ENCODE results near the gene ZBP1.

The ZBP1 gene

GRCh38 chr20:57622579-57623381, 2.6 kb upstream of the ZBP1 start:
- Histone ChIP-seq H3K9ac (ENCODE audit: low read length) (no peak overlapping the region), H3K14ac (ENCODE audit: low read length in 2 of 2) (no peak overlapping the region), H2AK5ac (ENCODE audit: low read length, severe bottlenecking) (no peak overlapping the region), H3K18ac (ENCODE audit: low read depth in 1 of 2, low read length in 2 of 2) (no peak overlapping the region), H3K4me2 (ENCODE audit: low read length, poor library complexity, severe bottlenecking) (no peak overlapping the region), H3K4me1 (ENCODE audit: control insufficient read depth, insufficient read depth, low read depth, low read length) (peaks cover 2% of the 10 kb centered on the region), H3K9me3 (ENCODE audit: control insufficient read depth, low read length) (peaks cover 5% of the 10 kb centered on the region), H3K36me3 (ENCODE audit: control insufficient read depth in 1 of 2, insufficient read depth in 2 of 2, low read depth in 1 of 2, low read length in 2 of 2) (no peaks in the 10 kb centered on the region), H2BK120ac (ENCODE audit: low read depth, low read length) (no peak overlapping the region), H3K23ac (ENCODE audit: low read length in 2 of 2) (no peak overlapping the region), H3K79me1 (replicated peaks; ENCODE audit: low read length, poor library complexity, severe bottlenecking) (no peaks in the 10 kb centered on the region), H3K4me3 (ENCODE audit: insufficient read depth in 1 of 2, low read depth in 1 of 2, low read length in 2 of 2) (peak overlapping the region in 1 of 2 experiments; percentile 21), H2BK5ac (ENCODE audit: low read depth, low read length, poor library complexity, severe bottlenecking) (no peak overlapping the region), H4K91ac (ENCODE audit: low read length) (no peak overlapping the region), H4K8ac (ENCODE audit: low read length) (no peak overlapping the region), H2BK15ac (ENCODE audit: low read depth, poor library complexity, severe bottlenecking) (no peak overlapping the region), H2BK12ac (ENCODE audit: low read length in 2 of 2) (no peak overlapping the region), H3K4ac (ENCODE audit: low read depth in 1 of 2, low read length in 2 of 2) (no peak overlapping the region), H3K27ac (ENCODE audit: low read length, poor library complexity, severe bottlenecking) (no peak overlapping the region), H2AFZ (ENCODE audit: low read depth, low read length) (no peak overlapping the region), H3K27me3 (ENCODE audit: control insufficient read depth in 1 of 2, insufficient read depth in 1 of 2, low read length in 2 of 2) (peaks cover 15 to 53% of the 10 kb centered on the region in 2 experiments)
- no peak for DNase-seq
- WGBS, result 69% methylated on average over 13 of the region's 14 CpGs

GRCh38 chr20:57622201-57622570, 2.0 kb upstream of the ZBP1 start:
- 84% methylated on average over 6 of the region's 7 CpGs for WGBS

GRCh38 chr20:57621421-57622200, 1.4 kb upstream of the ZBP1 start:
- no peak for DNase-seq

More at GRCh38 chr20:57622201-57622570, 2.0 kb upstream of the ZBP1 start:
- Histone ChIP-seq H3K18ac (ENCODE audit: low read depth in 1 of 2, low read length in 2 of 2) (no peak overlapping the region), H3K27ac (ENCODE audit: low read length, poor library complexity, severe bottlenecking) (no peak overlapping the region), H3K36me3 (ENCODE audit: control insufficient read depth in 1 of 2, insufficient read depth in 2 of 2, low read depth in 1 of 2, low read length in 2 of 2) (no peaks in the 10 kb centered on the region), H3K14ac (ENCODE audit: low read length in 2 of 2) (no peak overlapping the region), H3K4me3 (ENCODE audit: insufficient read depth in 1 of 2, low read depth in 1 of 2, low read length in 2 of 2) (no peak overlapping the region), H2AFZ (ENCODE audit: low read depth, low read length) (no peak overlapping the region), H2BK12ac (ENCODE audit: low read length in 2 of 2) (no peak overlapping the region), H3K4me2 (ENCODE audit: low read length, poor library complexity, severe bottlenecking) (no peak overlapping the region), H3K23ac (ENCODE audit: low read length in 2 of 2) (no peak overlapping the region), H3K27me3 (ENCODE audit: control insufficient read depth in 1 of 2, insufficient read depth in 1 of 2, low read length in 2 of 2) (peaks cover 15 to 58% of the 10 kb centered on the region in 2 experiments), H3K9me3 (ENCODE audit: control insufficient read depth, low read length) (peaks cover 5% of the 10 kb centered on the region), H4K8ac (ENCODE audit: low read length) (no peak overlapping the region), H2BK120ac (ENCODE audit: low read depth, low read length) (no peak overlapping the region), H3K79me1 (replicated peaks; ENCODE audit: low read length, poor library complexity, severe bottlenecking) (no peaks in the 10 kb centered on the region), H4K91ac (ENCODE audit: low read length) (no peak overlapping the region), H2BK5ac (ENCODE audit: low read depth, low read length, poor library complexity, severe bottlenecking) (no peak overlapping the region), H3K4me1 (ENCODE audit: control insufficient read depth, insufficient read depth, low read depth, low read length) (peaks cover 2% of the 10 kb centered on the region), H3K9ac (ENCODE audit: low read length) (no peak overlapping the region), H2AK5ac (ENCODE audit: low read length, severe bottlenecking) (no peak overlapping the region), H2BK15ac (ENCODE audit: low read depth, poor library complexity, severe bottlenecking) (no peak overlapping the region), H3K4ac (ENCODE audit: low read depth in 1 of 2, low read length in 2 of 2) (no peak overlapping the region)
- no peak for DNase-seq

GRCh38 chr20:57620999-57621398, 773 bp upstream of the ZBP1 start:
- Histone ChIP-seq H3K23ac (ENCODE audit: low read length in 2 of 2) (no peak overlapping the region), H2AK5ac (ENCODE audit: low read length, severe bottlenecking) (no peak overlapping the region), H2AFZ (ENCODE audit: low read depth, low read length) (no peak overlapping the region), H3K4me2 (ENCODE audit: low read length, poor library complexity, severe bottlenecking) (no peak overlapping the region), H4K8ac (ENCODE audit: low read length) (no peak overlapping the region), H3K27me3 (ENCODE audit: control insufficient read depth in 1 of 2, insufficient read depth in 1 of 2, low read length in 2 of 2) (peaks cover 15 to 69% of the 10 kb centered on the region in 2 experiments), H3K36me3 (ENCODE audit: control insufficient read depth in 1 of 2, insufficient read depth in 2 of 2, low read depth in 1 of 2, low read length in 2 of 2) (no peaks in the 10 kb centered on the region), H2BK12ac (ENCODE audit: low read length in 2 of 2) (no peak overlapping the region), H2BK120ac (ENCODE audit: low read depth, low read length) (no peak overlapping the region), H2BK15ac (ENCODE audit: low read depth, poor library complexity, severe bottlenecking) (no peak overlapping the region), H4K91ac (ENCODE audit: low read length) (no peak overlapping the region), H3K9ac (ENCODE audit: low read length) (no peak overlapping the region), H3K4me1 (ENCODE audit: control insufficient read depth, insufficient read depth, low read depth, low read length) (peaks cover 2% of the 10 kb centered on the region), H3K79me1 (replicated peaks; ENCODE audit: low read length, poor library complexity, severe bottlenecking) (no peaks in the 10 kb centered on the region), H3K4me3 (ENCODE audit: insufficient read depth in 1 of 2, low read depth in 1 of 2, low read length in 2 of 2) (no peak overlapping the region), H3K4ac (ENCODE audit: low read depth in 1 of 2, low read length in 2 of 2) (no peak overlapping the region), H3K27ac (ENCODE audit: low read length, poor library complexity, severe bottlenecking) (no peak overlapping the region), H3K18ac (ENCODE audit: low read depth in 1 of 2, low read length in 2 of 2) (no peak overlapping the region), H3K9me3 (ENCODE audit: control insufficient read depth, low read length) (peaks cover 5% of the 10 kb centered on the region), H2BK5ac (ENCODE audit: low read depth, low read length, poor library complexity, severe bottlenecking) (no peak overlapping the region), H3K14ac (ENCODE audit: low read length in 2 of 2) (no peak overlapping the region)
- WGBS, result 84% methylated on average over 11 of the region's 11 CpGs
- no peak for DNase-seq

More at GRCh38 chr20:57621421-57622200, 1.4 kb upstream of the ZBP1 start:
- Histone ChIP-seq H3K36me3 (ENCODE audit: control insufficient read depth in 1 of 2, insufficient read depth in 2 of 2, low read depth in 1 of 2, low read length in 2 of 2) (no peaks in the 10 kb centered on the region), H2AFZ (ENCODE audit: low read depth, low read length) (no peak overlapping the region), H3K14ac (ENCODE audit: low read length in 2 of 2) (no peak overlapping the region), H4K91ac (ENCODE audit: low read length) (no peak overlapping the region), H3K9me3 (ENCODE audit: control insufficient read depth, low read length) (peaks cover 5% of the 10 kb centered on the region), H3K4me1 (ENCODE audit: control insufficient read depth, insufficient read depth, low read depth, low read length) (peaks cover 2% of the 10 kb centered on the region), H3K4me2 (ENCODE audit: low read length, poor library complexity, severe bottlenecking) (no peak overlapping the region), H3K27me3 (ENCODE audit: control insufficient read depth in 1 of 2, insufficient read depth in 1 of 2, low read length in 2 of 2) (peaks cover 15 to 63% of the 10 kb centered on the region in 2 experiments), H3K79me1 (replicated peaks; ENCODE audit: low read length, poor library complexity, severe bottlenecking) (no peaks in the 10 kb centered on the region), H3K9ac (ENCODE audit: low read length) (no peak overlapping the region), H4K8ac (ENCODE audit: low read length) (no peak overlapping the region), H2BK5ac (ENCODE audit: low read depth, low read length, poor library complexity, severe bottlenecking) (no peak overlapping the region), H3K23ac (ENCODE audit: low read length in 2 of 2) (no peak overlapping the region), H2BK12ac (ENCODE audit: low read length in 2 of 2) (no peak overlapping the region), H2BK120ac (ENCODE audit: low read depth, low read length) (no peak overlapping the region), H3K18ac (ENCODE audit: low read depth in 1 of 2, low read length in 2 of 2) (no peak overlapping the region), H3K4me3 (ENCODE audit: insufficient read depth in 1 of 2, low read depth in 1 of 2, low read length in 2 of 2) (no peak overlapping the region), H3K4ac (ENCODE audit: low read depth in 1 of 2, low read length in 2 of 2) (no peak overlapping the region), H2BK15ac (ENCODE audit: low read depth, poor library complexity, severe bottlenecking) (no peak overlapping the region), H2AK5ac (ENCODE audit: low read length, severe bottlenecking) (no peak overlapping the region), H3K27ac (ENCODE audit: low read length, poor library complexity, severe bottlenecking) (no peak overlapping the region)
- 81% methylated on average over 16 of the region's 16 CpGs for WGBS

All from mesenchymal stem cell (in vitro differentiated cells and primary cell).